GM23248 (cell line): ENCODE measurements around the gene ANKFN1. TPM values are rescaled to one million over a fixed set of nuclear protein-coding genes. Genes with fewer than 3 reads are reported as not detected.

Experiments
- DNase-seq: peaks from one replicate; pipeline ENCODE4 v3.0.0-alpha.2; 2015
- H2AFZ ChIP-seq: fragments of 200-600 bp; sonication (generic); 2 replicates; pipeline ENCODE4 v1.6.1; 2016; ENCODE audit warnings: antibody characterized with exemption
- H3F3A ChIP-seq: fragments of 200-600 bp; sonication (generic); 2 replicates; pipeline ENCODE4 v1.6.1; 2016; ENCODE audit warnings: mild to moderate bottlenecking, antibody characterized with exemption, mixed run types; ENCODE audit not compliant: insufficient read depth
- H3K27ac ChIP-seq: fragments of 200-600 bp; sonication (generic); 2 replicates; pipeline ENCODE4 v1.5.1; 2016; ENCODE audit warnings: mild to moderate bottlenecking
- H3K27me3 ChIP-seq: fragments of 200-600 bp; sonication (generic); replicated peaks from 2 replicates; pipeline ENCODE4 v1.6.1; 2016; ENCODE audit warnings: mild to moderate bottlenecking; ENCODE audit not compliant: insufficient read depth
- H3K36me3 ChIP-seq: fragments of 200-600 bp; sonication (generic); 2 replicates; pipeline ENCODE4 v1.6.1; 2016; ENCODE audit warnings: low read depth, mild to moderate bottlenecking
- H3K4me1 ChIP-seq: fragments of 200-600 bp; sonication (generic); 2 replicates; pipeline ENCODE4 v1.6.1; 2016; ENCODE audit warnings: mild to moderate bottlenecking; ENCODE audit not compliant: insufficient read depth
- H3K4me2 ChIP-seq: fragments of 200-600 bp; sonication (generic); one replicate; pipeline ENCODE4 v1.6.1; 2016; ENCODE audit warnings: mild to moderate bottlenecking; ENCODE audit not compliant: unreplicated experiment
- H3K4me3 ChIP-seq: fragments of 200-600 bp; sonication (generic); 2 replicates; pipeline ENCODE4 v1.5.1; 2016; ENCODE audit warnings: mild to moderate bottlenecking
- H3K79me2 ChIP-seq: fragments of 200-600 bp; sonication (generic); 2 replicates; pipeline ENCODE4 v1.6.1; 2016; ENCODE audit warnings: mild to moderate bottlenecking; ENCODE audit not compliant: insufficient read depth
- H3K9ac ChIP-seq: fragments of 200-600 bp; sonication (generic); 2 replicates; pipeline ENCODE4 v1.6.1; 2016; ENCODE audit warnings: mild to moderate bottlenecking
- H3K9me2 ChIP-seq: fragments of 200-600 bp; sonication (generic); 2 replicates; pipeline ENCODE4 v1.6.1; 2016; ENCODE audit warnings: mixed run types, mild to moderate bottlenecking, moderate library complexity; ENCODE audit not compliant: insufficient read depth
- H3K9me3 ChIP-seq: fragments of 200-600 bp; sonication (generic); one replicate; pipeline ENCODE4 v1.6.1; 2017; ENCODE audit warnings: low read depth
- H4K20me1 ChIP-seq: fragments of 200-600 bp; sonication (generic); 2 replicates; pipeline ENCODE4 v1.6.0; 2016; ENCODE audit not compliant: insufficient read depth
- EZH2 ChIP-seq: fragments of 200-600 bp; sonication (generic); IDR thresholded peaks from 2 replicates; pipeline ENCODE4 v1.6.1; 2018; ENCODE audit warnings: antibody characterized with exemption, mild to moderate bottlenecking; ENCODE audit not compliant: insufficient read depth, poor library complexity, severe bottlenecking
- EZH2phosphoT487 ChIP-seq: fragments of 200-600 bp; sonication (generic); IDR thresholded peaks from 2 replicates; pipeline ENCODE4 v1.6.1; 2018; ENCODE audit warnings: antibody characterized with exemption, moderate library complexity, mild to moderate bottlenecking, low read depth; ENCODE audit not compliant: insufficient read depth
- WGBS, 2 experiments: methylation state at CpG; one replicate each; pipeline ENCODE4 v1.1.6; 2015 to 2017; ENCODE audit warnings: low lambda C conversion rate in 2 of 2, low coverage in 1 of 2; ENCODE audit errors: missing lambda C conversion rate in 2 of 2; 5-methylcytosine and 5-hydroxymethylcytosine counted together
- in situ Hi-C: fragments of 300-500 bp; cut with MboI; formaldehyde crosslinking; loops from 2 replicates; pipeline ENCODE4 v1.15.0; 2020
- polyA plus RNA-seq: library from polyadenylated mRNA; unstranded; fragments of >200 nt; fragmentation: Nextera tagmentation; extraction: Ambion mirVana; gene quantifications from 2 replicates; pipeline ENCODE4 v1.2.1, GENCODE V29; 2016
- total RNA-seq: library from RNA; depleted of rRNA; stranded (reverse); fragments of >200 nt; shearing (Covaris generic); gene quantifications from 2 replicates; pipeline ENCODE4 v1.2.3, GENCODE V29; 2014

Gene ANKFN1
- total and polyA plus RNA-seq, 2 experiments from 2014 or later, result 0.54 to 0.64 TPM

- Histone ChIP-seq H3K27me3 (no peaks in the 10 kb centered on the region), H3K4me1 (no peaks in the 10 kb centered on the region), H3K79me2 (no peaks in the 10 kb centered on the region), H3K9me3 (no peaks in the 10 kb centered on the region), H2AFZ (no peak overlapping the region), H3K4me3 (no peak overlapping the region), H3K9me2 (no peaks in the 10 kb centered on the region), H4K20me1 (no peaks in the 10 kb centered on the region), H3F3A (no peaks in the 10 kb centered on the region), H3K36me3 (no peaks in the 10 kb centered on the region), H3K27ac (no peak overlapping the region), H3K4me2 (no peak overlapping the region), H3K9ac (no peak overlapping the region)
- in situ Hi-C loops, result no loop called here
- TF ChIP-seq EZH2phosphoT487 (no peak), EZH2 (no peak)
- no peak for DNase-seq
- WGBS, 2 experiments, result 59 to 61% methylated on average over 4 of the region's 4 CpGs
Observed at GRCh38 chr17:56119936-56120335, 33.3 kb upstream of the ANKFN1 start.

- no peaks in the 10 kb centered on the region for H3K79me2 ChIP-seq
- peak; percentile 34 for DNase-seq
- H2AFZ ChIP-seq, result no peak overlapping the region
- no peaks in the 10 kb centered on the region for H3K9me3 ChIP-seq
- peaks cover 4% of the 10 kb centered on the region; the same call in 1 of the 2 replicates for H3K4me1 ChIP-seq
- no peaks in the 10 kb centered on the region for H4K20me1 ChIP-seq
- no peaks in the 10 kb centered on the region for H3K27me3 ChIP-seq
- 0 out of 2 replicates have a peak, but pooled peaks cover 4% of the 10 kb centered on the region for H3F3A ChIP-seq
- H3K4me2 ChIP-seq, result no peak overlapping the region
- in situ Hi-C loops, result no loop called here
- no peak overlapping the region for H3K27ac ChIP-seq
- H3K36me3 ChIP-seq, result no peaks in the 10 kb centered on the region
- H3K4me3 ChIP-seq, result no peak overlapping the region
- no peak overlapping the region for H3K9ac ChIP-seq
- no peak for TF ChIP-seq EZH2phosphoT487
- TF ChIP-seq EZH2, result no peak
- no peaks in the 10 kb centered on the region for H3K9me2 ChIP-seq
- 65 to 66% methylated on average over 9 of the region's 9 CpGs for WGBS, 2 experiments
Observed at GRCh38 chr17:56121191-56122051, 31.9 kb upstream of the ANKFN1 start.

- Histone ChIP-seq H3K9me2 (no peaks in the 10 kb centered on the region), H4K20me1 (no peaks in the 10 kb centered on the region), H3K9ac (no peak overlapping the region), H2AFZ (no peak overlapping the region), H3K27me3 (no peaks in the 10 kb centered on the region), H3K9me3 (no peaks in the 10 kb centered on the region), H3F3A (peaks cover 18% of the 10 kb centered on the region), H3K4me3 (no peak overlapping the region), H3K4me2 (no peak overlapping the region), H3K4me1 (peaks cover 21% of the 10 kb centered on the region), H3K79me2 (no peaks in the 10 kb centered on the region), H3K36me3 (no peaks in the 10 kb centered on the region), H3K27ac (no peak overlapping the region)
- 11 to 16% methylated on average over 14 of the region's 14 CpGs for WGBS, 2 experiments
- DNase-seq, result peak; percentile 79
- in situ Hi-C loops, result no loop called here
- TF ChIP-seq EZH2phosphoT487 (no peak), EZH2 (no peak)
Observed at GRCh38 chr17:56125830-56126819, 27.1 kb upstream of the ANKFN1 start.

GRCh38 chr17:56130026-56130425 lies 23.2 kb upstream of the ANKFN1 start:
- Histone ChIP-seq H3K4me1 (peaks cover 22% of the 10 kb centered on the region), H3K9me2 (no peaks in the 10 kb centered on the region), H3K79me2 (no peaks in the 10 kb centered on the region), H3K36me3 (no peaks in the 10 kb centered on the region), H3F3A (peaks cover 18% of the 10 kb centered on the region), H3K27me3 (no peaks in the 10 kb centered on the region), H3K9ac (no peak overlapping the region), H2AFZ (no peak overlapping the region), H3K27ac (no peak overlapping the region), H3K4me3 (no peak overlapping the region), H3K9me3 (no peaks in the 10 kb centered on the region), H3K4me2 (no peak overlapping the region), H4K20me1 (no peaks in the 10 kb centered on the region)
- WGBS, 2 experiments, result 80 to 88% methylated on average over 9 of the region's 9 CpGs
- DNase-seq, result no peak
- in situ Hi-C loops, result loop anchor here (10.0 kb wide), 1 partner anchor 185 kb away; no protein-coding TSS in a partner anchor
- TF ChIP-seq EZH2phosphoT487, result no peak
- no peak for TF ChIP-seq EZH2
